ENCODE measurements around the gene PIP5KL1.
A peak's percentile ranks its signal among the peaks of the same experiment; 100 is the strongest.

Gene PIP5KL1

DNA sequence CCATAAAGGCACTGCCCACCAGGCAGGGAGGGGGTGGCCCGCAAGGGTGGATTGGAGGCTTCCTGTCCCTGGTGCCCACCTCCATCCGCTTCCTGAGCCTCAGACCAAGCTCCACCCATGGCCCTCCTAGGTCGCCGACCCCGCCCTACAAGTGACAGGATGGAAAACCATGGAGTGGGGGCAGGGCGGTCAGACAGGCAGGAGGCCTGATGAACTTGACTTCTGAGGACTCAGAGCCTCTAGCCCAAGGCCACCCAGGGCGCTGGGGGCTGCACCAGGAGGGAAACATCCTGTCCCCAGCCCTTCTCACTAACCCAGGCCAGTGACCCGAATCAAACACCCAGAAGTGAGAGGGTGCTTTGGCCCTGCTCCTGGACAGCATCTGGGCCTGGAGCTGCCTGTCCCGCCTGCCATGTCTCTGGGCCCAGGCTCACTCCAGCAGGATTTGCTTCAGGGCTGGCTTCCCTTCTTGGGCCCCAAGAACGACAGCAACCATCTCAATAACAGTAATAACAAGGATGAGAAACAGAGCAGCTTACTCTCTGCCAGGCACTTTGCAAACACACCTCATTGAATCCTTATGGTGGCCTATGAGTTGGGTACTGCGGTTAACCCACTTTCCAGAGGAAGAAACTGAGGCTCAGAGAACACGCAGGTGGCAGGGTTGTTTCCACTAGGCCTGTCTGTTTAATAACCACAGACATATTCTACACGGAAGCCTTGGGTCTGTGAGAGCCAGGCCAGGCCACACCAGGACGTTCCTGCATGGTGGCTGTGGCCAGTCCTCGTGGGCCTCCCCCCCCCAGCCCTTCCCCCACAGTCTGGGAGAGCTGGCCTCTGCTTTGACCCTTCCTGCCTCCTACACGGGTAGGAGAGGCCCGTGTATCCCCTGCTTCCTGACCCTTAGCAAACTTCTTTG is 26.8 kb downstream of the PIP5KL1 start:
- H3K27ac ChIP-seq, result no peak overlapping the region
- H3K4me1 ChIP-seq (ENCODE audit: low read depth, poor library complexity, severe bottlenecking), result peaks cover 26% of the 10 kb centered on the region
- TF ChIP-seq, protein P1, sequence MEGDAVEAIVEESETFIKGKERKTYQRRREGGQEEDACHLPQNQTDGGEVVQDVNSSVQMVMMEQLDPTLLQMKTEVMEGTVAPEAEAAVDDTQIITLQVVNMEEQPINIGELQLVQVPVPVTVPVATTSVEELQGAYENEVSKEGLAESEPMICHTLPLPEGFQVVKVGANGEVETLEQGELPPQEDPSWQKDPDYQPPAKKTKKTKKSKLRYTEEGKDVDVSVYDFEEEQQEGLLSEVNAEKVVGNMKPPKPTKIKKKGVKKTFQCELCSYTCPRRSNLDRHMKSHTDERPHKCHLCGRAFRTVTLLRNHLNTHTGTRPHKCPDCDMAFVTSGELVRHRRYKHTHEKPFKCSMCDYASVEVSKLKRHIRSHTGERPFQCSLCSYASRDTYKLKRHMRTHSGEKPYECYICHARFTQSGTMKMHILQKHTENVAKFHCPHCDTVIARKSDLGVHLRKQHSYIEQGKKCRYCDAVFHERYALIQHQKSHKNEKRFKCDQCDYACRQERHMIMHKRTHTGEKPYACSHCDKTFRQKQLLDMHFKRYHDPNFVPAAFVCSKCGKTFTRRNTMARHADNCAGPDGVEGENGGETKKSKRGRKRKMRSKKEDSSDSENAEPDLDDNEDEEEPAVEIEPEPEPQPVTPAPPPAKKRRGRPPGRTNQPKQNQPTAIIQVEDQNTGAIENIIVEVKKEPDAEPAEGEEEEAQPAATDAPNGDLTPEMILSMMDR (conservative IDR thresholded peaks at IDR 0.05; ENCODE audit: low read depth, low read length), result no peak
- H3K9ac ChIP-seq, result no peak overlapping the region
- no peaks in the 10 kb centered on the region for H4K20me1 ChIP-seq (ENCODE audit: insufficient read depth)
- no peaks in the 10 kb centered on the region for H3K79me2 ChIP-seq (ENCODE audit: insufficient read depth, low read depth)
- no peaks in the 10 kb centered on the region for H3K27me3 ChIP-seq (ENCODE audit: insufficient read depth, low read depth)
- H3K36me3 ChIP-seq (ENCODE audit: insufficient read depth), result no peaks in the 10 kb centered on the region
- no peak overlapping the region for H2AFZ ChIP-seq (ENCODE audit: low read depth)
- no peak overlapping the region for H3K4me3 ChIP-seq (IDR thresholded peaks at IDR 0.05; ENCODE audit: insufficient read depth, low read depth, low read length)
- no peak overlapping the region for H3K4me2 ChIP-seq

DNA sequence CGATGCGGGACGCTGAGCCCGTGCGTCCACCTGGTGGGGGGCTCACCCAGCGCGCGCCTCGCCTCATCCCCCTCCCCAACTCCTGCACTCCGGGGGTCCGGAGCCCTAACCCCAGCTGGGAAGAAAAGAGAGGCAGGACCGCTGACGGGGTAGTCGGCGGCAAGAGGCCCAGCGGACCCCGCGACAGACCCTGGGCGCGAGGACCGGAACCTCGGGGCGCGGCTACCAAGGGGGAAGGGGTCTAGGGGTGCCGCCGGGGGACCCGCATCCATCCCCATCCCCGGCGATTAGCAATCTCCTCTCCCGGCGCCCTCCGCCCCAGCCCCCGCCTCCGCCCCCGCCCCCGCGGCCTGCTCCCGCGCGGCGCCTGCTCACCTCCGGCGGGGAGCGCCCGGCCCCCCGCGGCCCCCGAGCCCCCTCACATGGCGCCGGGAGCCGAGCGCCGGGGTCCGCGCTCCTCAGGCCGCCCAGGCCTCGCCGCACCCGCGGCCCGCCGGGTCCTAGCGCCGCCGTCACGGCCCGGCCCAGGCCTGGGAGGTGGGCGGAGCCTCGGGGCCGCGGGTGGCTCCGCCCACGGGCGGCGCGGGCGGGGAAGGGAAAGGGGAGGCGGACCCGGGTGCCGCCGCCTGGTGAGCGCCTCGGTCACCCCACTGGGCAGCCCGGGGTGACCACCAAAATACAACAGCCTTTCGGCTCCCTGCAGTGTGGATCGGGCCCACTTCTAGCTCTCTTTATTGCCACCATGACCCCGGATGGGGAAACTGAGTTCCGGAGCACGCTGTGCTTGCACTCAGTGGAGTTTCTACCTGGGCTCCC is 31.2 kb downstream of the PIP5KL1 start, which contains the start of gene ST6GALNAC6:
ST6GALNAC6 (minus strand) TSS at position 476 of the 816 bp plus-strand sequence. CDS start 1,622 bp downstream, outside the sequence.
- H3K36me3 ChIP-seq (ENCODE audit: insufficient read depth), result no peaks in the 10 kb centered on the region; the same call in 1 of the 2 replicates
- H3K4me2 ChIP-seq, result peak within 1 kb of the TSS; percentile 84
- H3K79me2 ChIP-seq (ENCODE audit: insufficient read depth, low read depth), result 0 out of 2 replicates have a peak, but pooled peaks cover 4% of the 10 kb centered on the region
- peak within 1 kb of the TSS; percentile 52 for H2AFZ ChIP-seq (ENCODE audit: low read depth)
- no peak within 1 kb of the TSS for H3K4me3 ChIP-seq (IDR thresholded peaks at IDR 0.05; ENCODE audit: insufficient read depth, low read depth, low read length)
- TF ChIP-seq, protein P1 (conservative IDR thresholded peaks at IDR 0.05; ENCODE audit: low read depth, low read length), result no peak
- no peaks in the 10 kb centered on the region for H3K27me3 ChIP-seq (ENCODE audit: insufficient read depth, low read depth)
- no peak within 1 kb of the TSS for H3K27ac ChIP-seq
- no peaks in the 10 kb centered on the region for H4K20me1 ChIP-seq (ENCODE audit: insufficient read depth)
- peak within 1 kb of the TSS; percentile 74 for H3K9ac ChIP-seq
- H3K4me1 ChIP-seq (ENCODE audit: low read depth, poor library complexity, severe bottlenecking), result peaks cover 12% of the 10 kb centered on the region

DNA sequence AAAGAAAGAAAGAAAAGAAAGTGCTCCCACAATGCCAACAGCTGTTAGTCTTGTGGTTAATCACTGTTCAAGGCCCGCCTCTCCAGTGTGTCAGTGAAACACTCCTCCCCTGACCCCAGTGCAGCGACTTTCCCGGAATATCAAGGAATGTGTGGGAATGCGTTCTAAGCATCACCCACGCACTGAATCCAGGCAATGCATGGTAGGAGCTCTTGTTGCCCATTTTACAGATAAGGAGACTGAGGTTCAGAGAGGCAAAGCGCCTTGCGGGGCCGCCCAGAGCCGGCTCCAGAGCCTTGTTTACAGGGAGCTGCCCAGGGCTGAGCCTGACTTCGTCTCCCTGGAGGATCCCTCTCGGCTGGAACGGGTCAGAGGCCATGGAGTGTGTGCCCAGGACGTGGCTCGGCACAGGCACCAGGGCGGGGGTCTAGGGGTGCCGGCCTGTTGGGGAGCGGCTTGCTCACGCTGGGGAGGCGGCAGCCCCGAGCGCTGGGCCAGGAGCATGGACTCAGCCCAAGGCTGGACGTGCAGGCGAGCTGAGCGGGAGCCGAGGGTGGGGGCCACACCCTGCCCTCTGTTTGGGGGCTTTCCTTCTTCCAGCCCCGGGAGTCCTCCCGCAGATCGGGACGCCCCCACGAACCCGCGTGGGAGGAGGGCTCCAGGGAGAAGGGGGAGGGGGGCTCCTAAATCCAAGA is 32.0 kb downstream of the PIP5KL1 start:
- H2AFZ ChIP-seq (ENCODE audit: low read depth), result no peak overlapping the region; the same call in 1 of the 2 replicates
- peak overlapping the region; percentile 84 for H3K4me2 ChIP-seq
- H3K27me3 ChIP-seq (ENCODE audit: insufficient read depth, low read depth), result no peaks in the 10 kb centered on the region
- H3K27ac ChIP-seq, result no peak overlapping the region
- no peak overlapping the region for H3K4me3 ChIP-seq (IDR thresholded peaks at IDR 0.05; ENCODE audit: insufficient read depth, low read depth, low read length)
- no peaks in the 10 kb centered on the region; the same call in 1 of the 2 replicates for H3K36me3 ChIP-seq (ENCODE audit: insufficient read depth)
- H3K79me2 ChIP-seq (ENCODE audit: insufficient read depth, low read depth), result 0 out of 2 replicates have a peak, but pooled peaks cover 4% of the 10 kb centered on the region
- H3K4me1 ChIP-seq (ENCODE audit: low read depth, poor library complexity, severe bottlenecking), result peaks cover 8% of the 10 kb centered on the region
- TF ChIP-seq, protein P1 (conservative IDR thresholded peaks at IDR 0.05; ENCODE audit: low read depth, low read length), result no peak
- H3K9ac ChIP-seq, result peak overlapping the region; percentile 74
- H4K20me1 ChIP-seq (ENCODE audit: insufficient read depth), result no peaks in the 10 kb centered on the region

DNA sequence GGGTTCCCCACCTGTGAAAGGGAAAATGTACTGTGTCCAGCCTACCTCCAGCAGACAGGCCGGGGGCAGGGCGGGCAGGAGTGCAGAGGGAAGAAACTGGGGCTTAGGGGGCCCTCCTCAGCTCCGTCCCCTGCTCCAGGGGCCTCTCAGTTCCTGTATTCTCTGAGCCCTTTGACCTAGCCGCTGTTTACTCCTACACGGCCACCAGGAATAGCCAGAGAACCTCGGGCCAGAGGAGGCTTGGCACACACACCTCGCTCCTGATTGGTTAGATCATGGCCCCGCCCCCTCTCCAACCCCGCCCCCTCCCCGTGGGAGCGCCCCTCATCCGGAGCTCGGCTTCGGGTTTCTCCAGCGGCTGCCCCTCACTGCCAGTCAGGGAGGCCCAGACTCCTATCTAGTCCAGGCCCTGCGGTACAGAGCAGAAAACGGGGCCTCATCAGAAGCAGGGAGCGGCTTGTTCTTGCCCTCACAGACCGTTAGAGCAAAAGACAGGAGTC is 33.3 kb downstream of the PIP5KL1 start:
- Histone ChIP-seq H2AFZ (ENCODE audit: low read depth) (no peak overlapping the region), H3K27me3 (ENCODE audit: insufficient read depth, low read depth) (no peaks in the 10 kb centered on the region), H3K4me2 (no peak overlapping the region), H3K4me1 (ENCODE audit: low read depth, poor library complexity, severe bottlenecking) (peaks cover 4% of the 10 kb centered on the region), H3K9ac (no peak overlapping the region), H3K27ac (no peak overlapping the region), H3K36me3 (ENCODE audit: insufficient read depth) (no peaks in the 10 kb centered on the region; the same call in 1 of the 2 replicates), H3K4me3 (IDR thresholded peaks at IDR 0.05; ENCODE audit: insufficient read depth, low read depth, low read length) (no peak overlapping the region), H3K79me2 (ENCODE audit: insufficient read depth, low read depth) (0 out of 2 replicates have a peak, but pooled peaks cover 4% of the 10 kb centered on the region), H4K20me1 (ENCODE audit: insufficient read depth) (no peaks in the 10 kb centered on the region)
- TF ChIP-seq, protein P1 (conservative IDR thresholded peaks at IDR 0.05; ENCODE audit: low read depth, low read length), result no peak
